NCI-H446 treated with DMSO at 0.1 percent for 48 hours (cell line): ENCODE data around the gene DMPK.
"Not testable (repeated sequence)": the region's sequence is repeated elsewhere in the genome, so short reads cannot be mapped to it uniquely, and the experiment has no call there.

Source experiments
- DNase-seq: peaks from one replicate; lab custom pipeline; 2025; lab: John Stamatoyannopoulos, UW

The DMPK gene

DNA sequence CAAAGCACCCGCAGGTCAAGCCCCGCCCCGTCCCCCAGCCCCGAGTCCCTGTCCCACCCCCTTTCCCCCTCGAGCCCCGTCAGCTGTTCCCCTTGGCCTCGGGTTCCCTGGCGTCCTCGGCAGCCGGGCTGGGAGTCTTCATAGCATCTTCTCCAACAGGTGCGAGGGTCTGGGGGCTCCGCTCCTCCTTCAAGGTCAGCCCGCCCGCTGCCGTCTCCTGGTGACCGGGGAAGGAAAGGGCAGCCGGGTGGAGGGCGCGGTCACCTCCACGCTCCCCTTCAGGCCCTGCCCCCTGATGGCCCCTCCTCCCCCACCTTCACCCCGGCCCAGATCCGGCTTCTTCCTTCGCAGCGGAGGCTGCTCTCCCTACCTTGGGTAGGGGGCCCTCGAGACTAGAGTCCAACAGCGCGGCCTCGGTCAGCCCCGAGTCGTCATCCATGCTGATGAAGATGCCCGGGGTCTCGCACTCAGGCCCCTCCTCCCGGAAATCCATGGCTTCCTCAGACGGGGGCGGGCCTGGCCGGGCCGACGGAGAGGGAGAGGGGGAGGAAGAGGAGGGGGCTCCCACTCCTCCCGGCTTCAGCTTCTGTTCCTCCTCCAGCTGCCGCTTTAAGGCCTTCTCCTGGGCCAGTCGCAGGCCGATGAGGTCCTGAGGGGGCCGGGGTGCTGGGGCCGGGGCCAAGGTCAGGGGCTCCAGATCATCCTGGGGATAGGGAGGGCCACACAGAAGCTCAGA, 33.4 kb upstream of the DMPK start:
- no peak for DNase-seq

DNA sequence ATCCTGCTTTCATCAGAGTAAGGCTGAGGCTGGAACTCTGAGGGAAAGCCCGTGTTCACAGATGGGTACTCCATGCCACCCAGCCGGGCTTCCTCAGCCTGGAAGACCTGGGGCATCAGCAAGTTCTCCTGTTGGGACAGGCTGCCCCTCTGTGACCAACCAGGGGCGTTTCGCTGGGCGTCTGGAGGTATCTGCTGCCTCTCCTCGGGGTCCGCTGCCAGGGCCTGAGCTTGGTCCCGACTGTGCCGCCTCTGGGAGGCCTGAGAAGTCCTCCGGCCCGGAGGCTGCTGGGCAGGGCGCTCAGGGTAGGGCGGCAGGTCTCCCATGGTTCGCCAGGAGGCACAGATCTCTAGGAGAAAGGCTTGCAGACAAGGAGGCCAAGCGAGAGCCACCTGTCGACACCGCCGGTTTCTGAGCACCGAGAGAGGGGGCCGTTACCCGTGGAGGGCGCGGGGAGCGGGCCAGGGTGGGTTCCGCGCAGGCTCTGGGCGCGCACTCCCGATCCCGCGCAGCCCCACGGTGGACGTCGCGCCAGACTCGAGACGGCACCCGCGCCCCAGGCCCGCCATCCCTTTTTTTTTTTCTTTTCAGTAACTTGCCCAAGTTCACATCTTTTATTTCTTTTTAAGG, 32.7 kb upstream of the DMPK start, which contains the start of gene RSPH6A:
RSPH6A (minus strand) TSS at position 458 of the 630 bp plus-strand sequence; CDS start at position 326, 132 bp downstream.
- DNase-seq, result no peak

DNA sequence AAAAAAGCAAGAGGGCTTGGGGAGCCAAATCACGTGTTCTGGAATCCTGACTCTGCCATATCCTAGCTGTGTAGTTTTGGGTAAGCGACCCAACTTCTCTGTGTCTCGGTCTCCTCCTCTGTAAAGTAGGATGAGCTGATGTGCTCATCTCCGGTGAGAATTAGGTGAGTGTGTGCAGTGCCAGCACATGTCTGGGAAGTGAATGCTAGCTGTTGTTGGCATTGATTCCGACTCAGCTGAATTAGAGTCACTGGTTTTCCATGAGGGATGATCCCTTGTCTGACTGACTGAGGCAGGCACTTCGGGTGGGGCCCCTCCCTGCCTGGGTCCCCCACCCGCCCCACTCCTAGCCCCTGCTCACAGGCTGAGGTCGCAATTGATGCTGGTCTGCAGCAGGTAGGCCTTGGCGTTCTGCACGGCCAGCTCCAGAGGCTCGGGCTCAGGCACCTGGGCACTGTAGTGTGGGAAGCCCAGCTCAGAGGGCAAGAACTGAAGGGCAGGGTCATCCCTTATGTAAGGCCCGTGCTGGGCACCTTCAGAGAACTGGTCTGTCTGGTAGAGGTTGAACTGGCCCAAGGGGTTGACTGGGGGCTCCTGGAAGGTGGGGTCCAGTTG, 32.0 kb upstream of the DMPK start:
- DNase-seq, result no peak

DNA sequence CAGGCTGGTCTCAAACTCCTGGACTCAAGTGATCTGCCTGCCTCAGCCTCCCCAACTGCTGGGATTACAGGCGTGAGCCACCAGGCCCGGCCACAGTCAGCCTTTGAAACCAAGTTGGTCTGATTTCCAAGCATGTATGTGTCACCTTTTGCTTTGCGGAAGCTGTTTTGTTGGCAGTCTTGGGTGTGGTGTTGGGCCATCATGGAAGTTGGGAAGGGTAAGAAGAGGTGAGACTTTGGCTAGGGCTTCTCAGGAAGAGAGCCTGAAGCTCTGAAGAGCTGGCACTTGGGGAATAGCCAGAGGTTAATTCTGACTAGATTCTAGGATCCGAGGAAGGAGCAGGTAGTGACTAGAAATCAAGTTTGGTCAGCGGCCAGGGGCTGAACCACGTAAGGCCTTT, 30.0 kb upstream of the DMPK start:
- DNase-seq, result no peak

DNA sequence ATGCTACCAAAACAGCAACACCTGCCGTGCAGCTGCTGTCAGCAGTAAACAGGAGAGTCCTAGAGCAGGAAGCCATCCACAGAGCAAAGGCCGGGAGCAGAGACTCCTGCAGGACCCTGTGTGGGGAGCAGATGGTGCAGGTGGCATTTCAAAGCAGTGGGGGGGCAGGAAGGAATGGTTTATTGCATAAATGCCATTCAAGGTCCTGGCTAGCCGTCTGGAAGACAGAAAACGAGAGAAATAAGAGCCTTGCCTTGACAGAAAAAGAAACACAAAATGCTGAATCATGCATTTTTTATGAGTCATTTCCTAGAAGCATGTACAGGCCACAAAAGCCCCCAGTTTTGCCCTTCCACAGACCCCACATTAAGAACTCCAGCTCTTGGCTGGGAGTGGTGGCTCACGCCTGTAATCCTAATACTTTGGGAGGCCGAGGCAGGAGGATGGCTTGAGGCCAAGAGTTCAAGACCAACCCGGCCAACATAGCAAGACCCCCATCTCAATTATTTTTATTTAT, 27.4 kb upstream of the DMPK start:
- no peak for DNase-seq

DNA sequence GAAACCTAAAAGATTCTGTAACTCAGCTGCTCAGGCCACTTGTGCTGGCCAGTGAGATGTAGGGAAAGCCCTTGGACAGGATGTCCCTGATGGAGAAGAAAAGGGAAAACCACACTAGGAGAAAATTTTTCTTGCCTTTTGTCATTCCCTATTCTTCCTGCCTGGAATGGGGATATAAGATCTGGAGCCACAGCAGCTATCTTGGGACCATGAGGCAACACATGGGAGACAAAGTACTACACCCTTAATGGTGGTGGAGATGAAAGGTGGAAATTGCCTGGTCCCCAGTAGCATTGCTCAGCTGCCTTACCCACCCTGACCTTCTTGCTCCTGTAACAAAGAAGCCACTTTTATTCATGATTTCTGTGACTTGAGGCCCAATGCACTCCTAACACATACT, 23.4 kb upstream of the DMPK start:
- no peak for DNase-seq

DNA sequence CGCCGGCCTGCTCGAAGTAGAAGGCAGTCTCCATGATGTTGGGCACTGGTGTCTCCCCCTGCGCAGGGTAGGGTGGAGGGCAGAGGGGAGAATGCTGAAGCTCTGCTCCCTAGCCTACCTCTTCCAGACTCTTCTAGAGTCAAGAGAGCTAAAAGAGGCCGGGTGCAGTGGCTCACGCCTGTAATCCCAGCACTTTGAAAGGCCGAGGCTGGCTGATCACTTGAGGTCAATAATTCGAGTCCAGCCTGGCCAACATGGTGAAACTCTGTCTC, 22.6 kb upstream of the DMPK start:
- no peak for DNase-seq

DNA sequence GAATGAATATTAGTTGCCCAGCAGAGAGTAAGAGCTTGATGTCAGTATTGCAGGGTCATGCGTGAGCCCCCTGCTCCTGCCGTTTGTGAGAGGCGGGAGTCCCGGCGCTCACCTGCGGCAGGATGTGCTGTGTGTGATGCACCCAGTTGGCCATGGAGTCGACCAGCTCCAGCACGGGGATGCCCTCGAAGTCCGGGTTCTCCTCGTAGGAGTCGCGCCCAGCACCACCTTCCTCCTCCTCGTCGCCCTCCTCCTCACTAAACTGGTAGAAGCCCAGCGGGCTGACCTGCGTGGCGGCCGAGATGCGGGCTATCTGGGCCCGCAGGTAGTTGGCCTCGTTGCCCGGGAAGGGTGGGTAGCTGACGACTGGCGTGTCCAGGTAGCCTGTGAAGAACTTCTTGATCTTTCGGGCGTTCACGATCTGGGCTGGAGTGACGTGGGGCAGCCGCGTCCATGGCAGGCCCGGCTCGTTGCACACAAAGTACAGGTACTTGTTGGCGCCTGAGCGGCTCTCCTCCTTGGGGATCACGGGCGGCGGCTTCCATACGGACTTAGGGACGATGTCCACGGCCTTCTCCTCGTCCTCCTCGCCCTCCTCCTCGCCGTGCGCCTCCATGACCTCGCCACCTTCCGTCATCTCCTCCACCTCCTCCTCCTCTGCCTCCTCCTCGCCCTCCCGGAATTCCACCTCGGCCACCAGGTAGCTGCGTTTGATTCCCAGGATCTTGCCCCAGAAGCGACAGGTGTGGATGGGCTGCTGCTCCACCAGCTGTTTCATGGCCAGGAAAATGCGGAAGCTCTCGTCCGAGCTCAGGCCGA, 22.1 kb upstream of the DMPK start:
- no peak for DNase-seq

DNA sequence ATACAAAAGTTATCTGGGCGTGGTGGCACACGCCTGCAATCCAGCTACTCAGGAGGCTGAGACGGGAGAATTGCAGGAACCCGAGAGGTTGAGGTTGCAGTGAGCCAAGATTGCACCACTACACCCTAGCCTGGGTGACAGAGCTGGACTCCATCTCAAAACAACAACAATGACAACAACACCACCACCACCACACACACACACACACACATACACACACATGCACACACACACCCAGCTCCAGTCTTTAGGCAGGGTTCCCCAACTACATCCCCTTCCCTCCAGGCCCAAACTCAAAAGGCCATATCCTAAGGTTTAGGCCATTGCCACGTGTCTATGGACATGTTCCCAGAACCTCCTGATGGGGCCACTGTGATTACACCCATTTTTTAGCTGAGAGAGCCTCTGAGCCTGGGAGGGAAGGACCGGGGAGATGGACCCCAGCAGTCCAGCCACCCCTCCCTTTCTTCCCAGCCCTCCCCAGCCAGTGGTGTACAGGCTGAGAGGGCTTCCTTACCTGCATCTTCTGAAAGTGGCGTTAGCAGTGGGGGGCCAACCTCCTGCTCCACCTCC, 19.4 kb upstream of the DMPK start:
- no peak for DNase-seq

DNA sequence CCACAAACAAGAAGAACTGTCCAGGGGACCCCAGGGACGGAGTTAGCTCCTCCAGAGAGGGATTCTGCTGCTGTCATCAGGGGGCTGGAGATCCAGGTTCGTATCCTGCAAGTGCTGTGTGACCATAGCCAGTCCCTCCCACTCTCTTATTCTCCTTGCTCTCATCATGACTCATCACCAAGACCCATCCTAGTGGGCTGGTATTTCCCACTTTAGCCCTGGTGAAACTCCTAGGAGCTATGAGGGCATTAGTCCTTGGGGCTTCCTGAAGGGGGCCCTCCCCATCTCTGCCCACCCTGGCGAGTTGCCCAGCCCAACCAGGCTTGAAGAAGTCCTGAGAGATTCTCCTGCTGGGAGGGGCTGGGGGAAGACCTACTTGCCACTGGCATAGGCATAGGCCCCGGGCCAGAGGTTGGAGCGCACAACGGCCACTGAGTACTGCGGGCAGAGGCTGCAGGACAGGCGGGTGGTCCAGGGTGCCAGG, 17.8 kb upstream of the DMPK start:
- DNase-seq, result no peak

DNA sequence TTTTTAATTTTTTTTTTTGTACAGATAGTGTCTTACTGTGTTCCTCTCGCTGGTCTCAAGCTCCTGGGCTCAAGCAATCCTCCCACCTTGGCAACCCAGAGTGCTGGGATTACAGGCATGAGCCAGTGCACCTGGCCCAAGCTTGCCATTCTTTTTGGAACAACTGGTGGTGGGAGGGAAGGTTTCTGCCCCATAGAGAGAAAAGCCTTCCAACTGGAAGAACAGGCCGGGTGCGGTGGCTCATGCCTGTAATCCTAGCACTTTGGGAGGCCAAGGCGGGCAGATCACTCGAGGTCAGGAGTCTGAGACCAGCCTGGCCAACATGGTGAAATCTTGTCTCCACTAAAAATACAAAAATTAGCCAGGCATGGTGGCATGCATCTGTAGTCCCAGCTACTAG, 17.3 kb upstream of the DMPK start:
- DNase-seq, result not testable (repeated sequence)

DNA sequence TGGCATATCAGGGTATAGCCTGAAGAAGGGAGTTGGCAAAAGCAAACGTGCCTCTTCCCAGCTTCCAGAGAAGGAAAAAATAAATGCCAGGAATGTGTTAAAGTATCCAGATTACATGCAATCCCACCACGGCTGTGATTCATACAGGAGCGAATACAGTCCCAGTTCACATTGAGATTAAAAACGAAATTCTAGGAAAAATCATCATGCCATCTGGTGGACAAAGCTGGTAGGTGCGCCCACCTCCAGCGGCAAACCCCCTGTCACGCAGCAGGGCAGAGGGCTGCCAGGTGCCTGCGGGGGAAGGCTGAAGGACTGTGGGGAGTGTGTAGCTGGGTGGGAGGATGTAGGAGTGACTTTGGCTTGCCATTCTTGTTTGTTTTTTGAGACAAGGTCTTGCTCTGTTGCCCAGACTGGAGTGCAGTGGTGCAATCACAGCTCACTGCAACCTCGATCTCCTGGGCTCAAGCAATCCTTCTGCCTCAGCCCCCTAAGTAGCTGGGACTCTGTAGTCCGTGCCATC, 16.8 kb upstream of the DMPK start:
- DNase-seq, result no peak

DNA sequence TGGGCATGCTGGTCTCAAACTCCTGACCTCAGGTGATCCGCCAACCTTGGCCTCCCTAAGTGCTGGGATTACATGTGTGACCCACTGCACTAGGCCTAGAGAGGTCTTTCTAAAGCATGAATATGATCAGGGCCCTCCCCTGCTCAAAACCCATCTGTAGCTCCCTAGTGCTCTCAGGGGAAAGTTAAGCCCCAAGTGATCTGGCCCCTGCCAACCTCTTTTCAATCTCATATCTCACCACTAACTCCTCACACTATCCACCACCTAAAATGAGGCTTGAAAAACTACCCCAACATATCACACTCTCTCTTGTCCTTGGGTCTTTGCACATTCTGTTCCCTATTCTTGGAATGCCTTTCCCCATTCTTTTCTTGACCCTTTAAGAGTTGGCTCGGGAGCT, 12.3 kb upstream of the DMPK start:
- DNase-seq, result no peak

DNA sequence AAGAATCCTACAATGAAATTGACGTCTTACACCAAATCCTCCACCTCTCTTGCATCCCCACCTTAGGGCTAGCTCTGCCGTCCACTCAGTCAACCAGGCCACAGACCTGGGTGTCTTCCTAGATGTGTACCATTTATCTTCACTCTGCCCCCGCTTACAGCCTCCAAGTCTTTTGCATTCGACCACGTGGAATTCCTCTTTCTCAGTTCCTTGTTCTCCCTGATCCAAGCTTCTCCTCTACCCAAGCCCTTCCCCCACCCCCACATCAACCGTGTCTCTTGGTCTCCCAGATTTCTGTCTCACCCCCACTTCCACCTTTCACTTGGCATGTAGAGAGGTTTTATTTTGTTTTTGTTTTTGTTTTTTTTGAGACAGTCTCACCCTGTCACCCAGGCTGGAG, 11.6 kb upstream of the DMPK start:
- no peak for DNase-seq

DNA sequence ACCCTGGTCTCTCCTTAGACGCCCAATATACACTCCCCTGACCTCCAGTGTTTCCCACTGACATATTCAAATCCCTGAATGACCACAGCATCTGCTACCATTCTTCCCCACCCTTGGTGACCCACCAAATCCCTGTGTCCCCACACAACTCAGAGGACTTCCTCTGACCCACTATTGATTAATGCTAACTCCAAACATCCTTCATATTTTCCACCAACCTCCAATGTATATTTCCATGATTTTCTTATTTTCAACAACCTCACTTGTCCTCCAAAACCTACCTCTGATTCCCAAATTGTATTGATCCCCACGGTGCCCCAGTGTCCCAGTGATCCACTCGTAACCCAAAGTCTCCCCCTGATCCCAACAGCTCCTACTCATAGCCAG, 10.9 kb upstream of the DMPK start:
- no peak for DNase-seq

DNA sequence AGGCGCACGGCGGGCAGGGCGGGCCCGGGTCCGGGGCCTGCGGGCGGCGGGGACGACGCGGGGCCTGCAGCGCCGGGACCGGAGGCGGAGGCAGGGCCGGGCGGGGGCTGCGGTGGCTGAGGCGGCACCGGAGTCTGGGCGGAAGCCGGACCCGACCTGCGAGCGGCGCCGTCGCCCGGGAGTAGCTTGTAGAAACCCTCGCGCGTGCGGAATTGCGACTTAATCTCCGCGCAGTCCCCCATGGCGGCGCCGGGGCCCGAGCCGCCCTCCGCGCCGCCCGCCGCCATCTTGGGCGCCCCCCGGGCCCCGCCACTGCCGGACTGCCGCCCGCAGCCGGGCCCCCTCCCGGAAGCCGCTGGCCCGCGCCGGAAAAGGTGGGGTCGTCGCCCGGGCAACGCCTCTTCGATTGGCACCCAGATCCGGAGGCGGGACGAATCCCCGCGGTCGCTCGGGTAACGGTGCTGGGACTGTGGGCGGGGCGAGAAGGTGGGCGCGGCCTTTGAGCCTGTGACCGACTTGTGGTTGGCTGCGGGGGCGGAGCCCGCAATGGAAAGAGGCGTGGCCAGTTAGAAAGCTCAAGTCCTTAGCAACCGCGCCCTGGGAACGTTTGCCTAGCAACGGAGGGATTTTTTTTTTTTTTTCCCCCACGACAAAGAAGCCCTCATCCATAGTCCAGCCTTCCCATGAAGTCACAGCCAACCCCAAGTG, 10.3 kb upstream of the DMPK start, which contains the start of gene DMWD:
DMWD (minus strand) TSS at position 376 of the 708 bp plus-strand sequence; CDS start at position 287, 89 bp downstream.
- DNase-seq, result peak; percentile 97

DNA sequence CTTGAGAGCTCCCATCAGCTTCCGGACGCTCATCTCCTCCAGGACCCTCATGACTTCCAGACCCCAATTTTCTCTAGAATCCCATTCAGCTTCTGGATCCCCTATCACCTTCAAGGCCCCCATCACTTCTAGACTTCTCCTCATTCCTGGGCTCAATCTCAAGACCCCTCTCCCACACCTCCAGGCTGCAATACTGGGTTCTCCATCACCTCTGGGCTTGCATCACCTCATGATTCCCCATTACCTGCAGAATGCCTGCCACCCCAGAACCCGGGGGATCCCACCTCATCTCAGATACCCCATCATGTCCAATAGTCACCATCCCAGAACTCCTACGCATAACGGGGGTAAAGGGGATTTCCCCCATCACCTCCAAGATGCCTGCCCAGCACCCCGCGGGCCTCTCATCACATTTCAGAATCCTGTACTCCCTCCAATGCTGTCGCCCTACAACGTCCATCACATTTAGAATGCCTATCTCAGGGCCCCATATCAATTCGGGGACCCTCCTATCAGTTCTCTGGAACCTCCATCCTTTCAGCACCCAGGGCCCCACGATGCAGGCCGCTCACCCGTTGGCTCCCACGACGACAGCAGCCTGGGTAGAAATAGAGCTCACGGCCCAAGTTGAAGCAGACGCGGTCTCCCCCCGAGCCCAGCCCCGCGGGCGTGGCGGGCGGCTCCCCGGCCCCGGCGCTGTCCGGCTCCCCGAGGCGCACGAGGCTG, 9.6 kb upstream of the DMPK start:
- no peak for DNase-seq

DNA sequence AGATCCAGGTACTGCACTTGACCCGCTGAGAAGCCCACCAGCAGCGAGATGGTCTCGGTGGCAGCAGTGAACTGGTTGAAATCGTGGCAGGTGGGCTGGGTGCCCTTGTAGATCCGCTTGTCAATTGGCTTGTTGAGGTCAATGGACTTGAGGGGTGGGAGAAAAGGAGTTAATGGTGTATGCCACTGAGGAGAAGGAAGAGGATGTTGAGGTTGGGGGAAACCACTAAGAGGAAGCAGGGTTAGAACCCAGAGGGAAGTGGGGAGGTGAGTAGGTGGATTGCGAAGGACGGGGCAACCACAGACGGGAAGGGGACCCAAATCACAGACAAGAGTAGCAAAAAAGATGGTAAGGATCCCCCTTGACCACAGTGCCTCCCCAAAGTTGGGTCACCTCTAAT, 8.7 kb upstream of the DMPK start:
- no peak for DNase-seq

DNA sequence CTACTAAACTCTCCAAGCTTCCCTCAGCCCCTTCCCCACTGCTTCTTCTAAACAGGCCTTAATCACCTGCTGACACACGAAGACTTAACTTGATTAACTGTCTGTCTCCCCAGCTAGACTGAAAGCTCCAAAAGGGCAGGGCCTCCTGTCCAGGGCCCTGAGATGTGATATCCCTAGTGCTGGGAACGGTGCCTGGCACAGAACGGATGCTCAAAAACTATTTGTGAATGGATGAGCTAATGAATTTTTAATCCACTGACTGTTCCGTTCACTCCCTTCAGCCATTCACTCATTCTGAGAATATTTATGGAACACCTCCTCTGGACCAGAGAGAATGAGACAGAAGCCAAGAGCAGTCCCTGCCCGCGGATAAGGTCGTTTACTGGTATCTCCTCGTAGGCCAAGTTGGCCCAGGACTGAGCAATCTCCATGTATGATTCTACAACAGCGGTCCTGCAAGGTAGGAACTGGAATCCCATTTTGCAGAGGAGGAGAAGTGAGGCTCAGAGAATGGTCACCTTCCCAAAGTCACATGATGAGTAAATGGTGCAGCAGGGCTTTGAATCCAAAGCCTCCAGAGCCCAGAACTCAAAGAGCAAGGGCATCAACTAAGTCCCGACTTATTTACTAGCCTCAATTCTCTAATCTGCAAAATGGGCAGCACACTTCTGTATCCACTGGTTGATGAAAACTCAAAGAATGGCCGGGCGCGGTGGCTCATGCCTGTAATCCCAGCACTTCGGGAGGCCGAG, 6.9 kb upstream of the DMPK start:
- DNase-seq, result no peak

DNA sequence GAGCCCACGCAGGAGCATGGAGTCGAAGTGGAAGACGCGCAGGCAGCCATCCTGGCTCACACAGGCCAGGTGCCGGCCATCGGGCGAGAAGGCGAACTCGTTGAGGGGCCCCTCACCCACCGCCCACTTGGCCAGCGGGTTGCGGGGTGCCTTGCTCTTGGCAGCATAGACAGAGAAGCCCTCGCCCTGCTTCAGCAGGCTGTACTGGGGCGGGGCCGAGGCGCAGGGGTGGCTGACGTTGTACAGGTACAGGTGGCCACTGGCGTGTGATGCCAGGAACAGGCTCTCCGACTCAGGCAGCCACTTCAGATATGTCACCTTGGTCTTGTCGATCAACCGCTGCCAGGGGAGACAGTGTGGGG, 4.2 kb upstream of the DMPK start:
- DNase-seq, result no peak
